ENCODE data around the gene TECR. TPM values are rescaled to one million over a fixed set of nuclear protein-coding genes. Genes with fewer than 3 reads are reported as not detected.
A peak's percentile ranks its signal among the peaks of the same experiment; 100 is the strongest.

Gene TECR
- polyA plus RNA-seq, 1 donor from 2014 or later, result 31.4 TPM

GRCh38 chr19:14570864-14571527, 41.6 kb downstream of the TECR start:
- Histone ChIP-seq H3K9me3 (ENCODE audit: low read length) (no peaks in the 10 kb centered on the region), H4K20me1 (ENCODE audit: insufficient read depth) (no peaks in the 10 kb centered on the region), H3K9me2 (ENCODE audit: insufficient read depth, low read length) (no peaks in the 10 kb centered on the region), H2AFZ (ENCODE audit: low read depth, low read length) (peak overlapping the region; percentile 98), H3K9ac (ENCODE audit: low read length) (peak overlapping the region; percentile 82), H3K4me3 (ENCODE audit: low read length) (peak overlapping the region; percentile 73), H3F3A (ENCODE audit: insufficient read depth, low read length, poor library complexity, severe bottlenecking) (no peaks in the 10 kb centered on the region), H3K4me2 (ENCODE audit: low read length) (peak overlapping the region; percentile 67), H3K27ac (ENCODE audit: low read length) (no peak overlapping the region), H3K36me3 (ENCODE audit: insufficient read depth, low read length) (no peaks in the 10 kb centered on the region), H3K27me3 (ENCODE audit: insufficient read depth, low read depth, low read length) (no peaks in the 10 kb centered on the region), H3K79me2 (replicated peaks; ENCODE audit: insufficient read depth, low read length) (peaks cover 15% of the 10 kb centered on the region)
- TF ChIP-seq RAD21 (conservative IDR thresholded peaks at IDR 0.05) (no peak), CTCF (IDR thresholded peaks at IDR 0.05; ENCODE audit: poor library complexity, severe bottlenecking) (no peak), REST (IDR thresholded peaks at IDR 0.05; ENCODE audit: borderline replicate concordance) (no peak), SMC3 (conservative IDR thresholded peaks at IDR 0.05; ENCODE audit: poor library complexity) (no peak), POLR2AphosphoS5 (IDR thresholded peaks at IDR 0.05) (no peak), MXI1 (conservative IDR thresholded peaks at IDR 0.05; ENCODE audit: poor library complexity, severe bottlenecking) (no peak), EZH2 (IDR thresholded peaks at IDR 0.05; ENCODE audit: borderline replicate concordance, insufficient read depth, low read length, poor library complexity, severe bottlenecking) (no peak), EP300 (conservative IDR thresholded peaks at IDR 0.05; ENCODE audit: poor library complexity, severe bottlenecking) (no peak), TAF1 (IDR thresholded peaks at IDR 0.05; ENCODE audit: low read depth) (no peak)

- Histone ChIP-seq H3K4me2 (ENCODE audit: low read length) (peak within 1 kb of the TSS; percentile 67), H4K20me1 (ENCODE audit: insufficient read depth) (no peaks in the 10 kb centered on the region), H3K9me3 (ENCODE audit: low read length) (no peaks in the 10 kb centered on the region), H3K4me3 (ENCODE audit: low read length) (peak within 1 kb of the TSS; percentile 73), H3F3A (ENCODE audit: insufficient read depth, low read length, poor library complexity, severe bottlenecking) (no peaks in the 10 kb centered on the region), H2AFZ (ENCODE audit: low read depth, low read length) (peak within 1 kb of the TSS; percentile 98), H3K27ac (ENCODE audit: low read length) (peak within 1 kb of the TSS; percentile 65), H3K27me3 (ENCODE audit: insufficient read depth, low read depth, low read length) (no peaks in the 10 kb centered on the region), H3K9me2 (ENCODE audit: insufficient read depth, low read length) (no peaks in the 10 kb centered on the region), H3K36me3 (ENCODE audit: insufficient read depth, low read length) (no peaks in the 10 kb centered on the region), H3K79me2 (replicated peaks; ENCODE audit: insufficient read depth, low read length) (peaks cover 15% of the 10 kb centered on the region), H3K9ac (ENCODE audit: low read length) (peak within 1 kb of the TSS; percentile 82)
- TF ChIP-seq TAF1 (IDR thresholded peaks at IDR 0.05; ENCODE audit: low read depth) (no peak), SMC3 (conservative IDR thresholded peaks at IDR 0.05; ENCODE audit: poor library complexity) (peak; percentile 61), EP300 (conservative IDR thresholded peaks at IDR 0.05; ENCODE audit: poor library complexity, severe bottlenecking) (peak; percentile 70), EZH2 (IDR thresholded peaks at IDR 0.05; ENCODE audit: borderline replicate concordance, insufficient read depth, low read length, poor library complexity, severe bottlenecking) (no peak), RAD21 (conservative IDR thresholded peaks at IDR 0.05) (peak; percentile 50), REST (IDR thresholded peaks at IDR 0.05; ENCODE audit: borderline replicate concordance) (peak; percentile 83), POLR2AphosphoS5 (IDR thresholded peaks at IDR 0.05) (peak; percentile 98), CTCF (IDR thresholded peaks at IDR 0.05; ENCODE audit: poor library complexity, severe bottlenecking) (peak; percentile 95), MXI1 (conservative IDR thresholded peaks at IDR 0.05; ENCODE audit: poor library complexity, severe bottlenecking) (peak; percentile 87)
Measured at GRCh38 chr19:14571695-14572490, 42.5 kb downstream of the TECR start, which contains the start of gene NDUFB7. TSS of gene NDUFB7 (minus strand) at chr19:14572066. CDS start at chr19:14572000, 66 bp downstream.
